Ovary (tissue), 3 donors: ENCODE results near the gene MOCS1.

Experiments used
- EP300 ChIP-seq: sonication (generic); formaldehyde crosslinking; IDR thresholded peaks from one replicate; pipeline ENCODE4 v1.6.1; 2017; ENCODE audit warnings: antibody characterized with exemption
- POLR2A ChIP-seq: fragments of 450-650 bp; IDR thresholded peaks from one replicate; pipeline ENCODE4 v1.6.1; 2017; ENCODE audit warnings: antibody characterized with exemption, mild to moderate bottlenecking, moderate library complexity
- TF ChIP-seq, protein P1 (sequence below), 3 donors: fragments of 450-650 bp in 2 of 3; fragments of 200-600 bp in 1 of 3; IDR thresholded peaks; one replicate each; pipeline versions ENCODE4 v1.5.1 to v1.8.0; 2016 to 2022; ENCODE audit warnings: antibody characterized with exemption in 3 of 3, mild to moderate bottlenecking in 1 of 3
- donor health status: DM: no; HTN: no; CAD: no.

- TF ChIP-seq, protein P1, sequence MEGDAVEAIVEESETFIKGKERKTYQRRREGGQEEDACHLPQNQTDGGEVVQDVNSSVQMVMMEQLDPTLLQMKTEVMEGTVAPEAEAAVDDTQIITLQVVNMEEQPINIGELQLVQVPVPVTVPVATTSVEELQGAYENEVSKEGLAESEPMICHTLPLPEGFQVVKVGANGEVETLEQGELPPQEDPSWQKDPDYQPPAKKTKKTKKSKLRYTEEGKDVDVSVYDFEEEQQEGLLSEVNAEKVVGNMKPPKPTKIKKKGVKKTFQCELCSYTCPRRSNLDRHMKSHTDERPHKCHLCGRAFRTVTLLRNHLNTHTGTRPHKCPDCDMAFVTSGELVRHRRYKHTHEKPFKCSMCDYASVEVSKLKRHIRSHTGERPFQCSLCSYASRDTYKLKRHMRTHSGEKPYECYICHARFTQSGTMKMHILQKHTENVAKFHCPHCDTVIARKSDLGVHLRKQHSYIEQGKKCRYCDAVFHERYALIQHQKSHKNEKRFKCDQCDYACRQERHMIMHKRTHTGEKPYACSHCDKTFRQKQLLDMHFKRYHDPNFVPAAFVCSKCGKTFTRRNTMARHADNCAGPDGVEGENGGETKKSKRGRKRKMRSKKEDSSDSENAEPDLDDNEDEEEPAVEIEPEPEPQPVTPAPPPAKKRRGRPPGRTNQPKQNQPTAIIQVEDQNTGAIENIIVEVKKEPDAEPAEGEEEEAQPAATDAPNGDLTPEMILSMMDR (IDR thresholded peaks at IDR 0.05): no peak
- TF ChIP-seq POLR2A (no peak), EP300 (no peak)
Observed at GRCh38 chr6:39924283-39924682, 10.0 kb downstream of the MOCS1 start.
